Measurements from ENCODE around the gene MRPS34.

MRPS34 gene

DNA sequence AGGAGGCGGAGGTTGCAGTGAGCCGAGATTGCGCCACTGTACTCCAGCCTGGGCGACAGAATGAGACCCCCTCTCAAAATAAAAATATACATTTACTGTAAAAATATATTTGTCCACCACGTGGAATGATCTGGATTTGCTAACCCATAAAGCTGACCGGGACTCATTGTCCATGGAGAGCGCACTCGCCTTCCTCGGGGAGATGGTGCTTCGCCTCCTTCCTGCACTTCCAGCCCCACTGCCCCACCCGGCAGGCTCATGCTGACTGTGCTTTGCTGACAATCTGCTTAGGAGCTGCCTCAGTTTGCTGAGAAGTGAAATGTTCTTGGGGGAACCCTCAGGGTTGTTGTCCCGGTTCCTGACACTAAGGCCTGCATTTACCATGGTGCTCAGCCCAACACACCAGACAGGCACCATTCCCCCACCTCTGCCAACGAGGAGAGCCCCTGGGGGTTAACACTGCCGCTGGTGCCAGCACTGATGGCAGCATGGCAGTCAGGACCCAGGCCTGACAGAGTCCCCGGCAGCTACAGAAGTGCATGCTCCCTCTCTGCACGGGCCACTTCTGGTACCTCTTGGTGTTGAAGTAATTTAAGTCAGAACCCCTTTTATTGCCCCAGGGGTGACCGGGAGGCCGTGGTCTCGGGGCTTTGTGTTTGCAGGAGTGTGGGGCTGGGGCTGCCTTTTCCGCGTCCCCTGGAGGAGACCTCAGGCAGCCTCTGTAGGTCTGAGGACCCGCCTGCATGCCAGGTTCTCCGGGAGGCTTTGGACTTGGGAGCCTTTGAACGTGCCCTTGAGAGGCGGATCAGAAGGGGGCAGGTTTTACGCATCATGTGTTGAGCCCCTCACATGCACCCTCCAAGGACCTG, 12.3 kb upstream of the MRPS34 start:
- DNase-seq: no peak
- intact Hi-C loops (cut with DNase I): no loop called here

DNA sequence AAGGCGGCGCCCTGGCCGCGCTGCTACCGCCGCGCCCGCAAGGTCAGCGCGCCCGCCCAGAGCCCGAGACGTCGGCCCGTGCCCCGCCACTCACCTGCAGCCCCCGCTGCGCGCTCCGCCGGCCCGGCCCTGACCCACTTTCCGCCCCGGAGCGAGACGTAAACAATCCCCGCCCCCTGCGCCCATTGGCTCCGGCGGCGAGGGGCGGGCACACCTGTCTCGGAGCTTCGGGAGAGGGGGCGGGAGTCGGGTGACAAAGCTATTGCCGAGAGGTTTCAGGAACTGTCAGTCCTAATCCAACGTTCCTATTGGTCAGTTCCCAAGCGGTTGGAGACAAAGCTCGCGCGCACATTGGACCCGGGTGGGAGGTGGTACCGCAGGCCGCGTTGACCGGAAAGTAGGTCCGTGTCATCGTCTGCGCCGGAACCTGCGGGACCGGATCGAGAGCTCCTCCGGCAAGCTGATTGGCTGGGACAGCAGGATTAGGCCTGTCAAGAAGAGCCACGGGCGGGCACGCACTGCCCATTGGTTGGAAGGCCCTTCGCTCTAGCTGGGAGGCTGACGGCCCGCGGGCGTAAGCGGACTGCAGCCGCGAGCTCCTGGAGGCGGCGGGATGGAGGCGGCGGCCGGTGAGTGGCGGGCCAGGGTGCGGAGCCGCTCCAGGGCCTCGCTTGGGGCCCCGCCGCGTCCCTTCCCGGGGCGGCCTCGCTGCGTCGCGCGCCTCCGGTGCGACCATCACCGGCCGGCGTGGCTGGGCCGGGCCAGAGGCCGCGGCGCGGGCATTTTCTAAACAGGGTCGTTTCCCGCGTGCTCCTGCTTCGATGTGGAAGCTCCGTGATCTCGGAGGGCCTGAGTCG, 9.7 kb upstream of the MRPS34 start, which contains the start of the genes NUBP2 and SPSB3:
TSS of gene NUBP2 (plus strand) at position 553 of the 857 bp plus-strand sequence. CDS start at position 614, 61 bp downstream.
TSS of gene SPSB3 (minus strand) at position 164 of the 857 bp plus-strand sequence. CDS start 1,088 bp downstream, outside the sequence.
- intact Hi-C loops (cut with DNase I): no loop called here
- peak; percentile 100 for DNase-seq

DNA sequence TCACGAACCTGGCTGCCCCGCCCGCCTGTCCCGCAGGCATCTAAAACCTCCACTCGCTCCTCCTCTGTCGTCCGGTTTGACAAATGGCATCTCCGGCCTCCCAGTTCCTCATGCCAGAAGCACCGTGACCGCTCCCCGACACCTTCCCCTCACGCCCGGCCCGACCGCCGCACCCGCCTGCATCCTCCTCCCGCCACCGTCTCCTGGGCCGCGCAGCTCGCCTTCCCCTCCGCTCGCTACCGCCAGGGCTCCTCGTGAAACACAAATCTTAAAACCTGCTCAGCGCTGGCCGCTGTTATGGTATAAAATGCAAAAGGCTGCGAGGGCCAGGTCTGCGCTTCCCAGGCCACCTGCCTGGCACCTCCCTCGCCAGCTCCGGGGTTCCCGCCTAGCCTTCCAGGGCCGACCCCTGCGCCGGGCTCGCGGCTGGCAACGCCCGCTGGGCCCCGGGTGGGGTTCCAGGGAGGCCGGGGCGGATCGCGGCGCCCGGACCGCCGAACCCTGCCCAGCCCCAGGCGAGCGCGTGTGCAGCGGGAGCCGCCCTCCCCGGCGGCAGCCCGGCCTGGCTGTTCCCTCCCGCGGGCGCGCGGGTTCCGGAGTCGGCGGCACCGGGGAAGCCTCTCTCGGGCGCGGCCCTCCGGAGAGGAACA, 8.9 kb upstream of the MRPS34 start:
- intact Hi-C loops (cut with DNase I): no loop called here
- peak in 2 of 42 donors; percentile 28 to 43 for DNase-seq

DNA sequence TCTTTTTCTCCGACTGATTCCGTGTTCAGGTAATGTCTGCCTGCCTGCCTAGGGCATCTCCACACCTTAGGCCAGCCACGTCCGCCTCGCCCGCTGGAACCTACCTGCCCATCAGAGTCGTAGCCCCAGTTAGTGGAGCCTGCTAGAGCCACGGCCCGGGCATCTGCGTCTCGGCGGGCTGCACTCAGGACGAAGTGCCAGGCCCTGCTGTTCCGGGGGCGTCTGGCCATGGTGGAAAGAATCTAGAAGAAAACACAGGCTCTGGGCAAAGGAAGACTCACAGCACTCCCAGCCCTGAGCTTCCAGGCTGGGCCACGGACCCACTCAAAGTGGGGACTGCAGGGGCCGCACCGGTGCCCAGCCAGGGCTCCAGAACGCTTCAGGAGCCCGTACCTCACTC, 8.3 kb upstream of the MRPS34 start:
- no peak for DNase-seq
- intact Hi-C loops (cut with DNase I): no loop called here

DNA sequence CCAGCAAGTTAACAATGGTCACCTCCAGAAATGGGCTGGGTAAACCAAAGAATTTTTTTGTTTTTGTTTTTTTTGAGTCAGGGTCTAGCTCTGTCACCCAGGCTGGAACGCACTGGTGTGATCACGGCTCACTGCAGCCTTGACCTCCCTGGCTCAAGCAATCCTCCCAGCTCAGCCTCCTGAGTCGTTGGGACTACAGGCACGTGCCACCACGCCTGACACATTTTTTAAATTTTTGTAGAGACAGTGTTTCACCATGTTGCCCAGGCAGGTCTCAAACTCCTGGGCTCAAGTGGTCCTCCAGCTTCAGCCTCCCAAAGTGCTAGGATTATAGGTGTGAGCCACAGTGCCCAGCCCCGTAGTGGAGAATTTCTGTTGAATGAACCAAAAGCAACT, 7.7 kb upstream of the MRPS34 start:
- intact Hi-C loops (cut with DNase I): no loop called here
- no peak for DNase-seq

DNA sequence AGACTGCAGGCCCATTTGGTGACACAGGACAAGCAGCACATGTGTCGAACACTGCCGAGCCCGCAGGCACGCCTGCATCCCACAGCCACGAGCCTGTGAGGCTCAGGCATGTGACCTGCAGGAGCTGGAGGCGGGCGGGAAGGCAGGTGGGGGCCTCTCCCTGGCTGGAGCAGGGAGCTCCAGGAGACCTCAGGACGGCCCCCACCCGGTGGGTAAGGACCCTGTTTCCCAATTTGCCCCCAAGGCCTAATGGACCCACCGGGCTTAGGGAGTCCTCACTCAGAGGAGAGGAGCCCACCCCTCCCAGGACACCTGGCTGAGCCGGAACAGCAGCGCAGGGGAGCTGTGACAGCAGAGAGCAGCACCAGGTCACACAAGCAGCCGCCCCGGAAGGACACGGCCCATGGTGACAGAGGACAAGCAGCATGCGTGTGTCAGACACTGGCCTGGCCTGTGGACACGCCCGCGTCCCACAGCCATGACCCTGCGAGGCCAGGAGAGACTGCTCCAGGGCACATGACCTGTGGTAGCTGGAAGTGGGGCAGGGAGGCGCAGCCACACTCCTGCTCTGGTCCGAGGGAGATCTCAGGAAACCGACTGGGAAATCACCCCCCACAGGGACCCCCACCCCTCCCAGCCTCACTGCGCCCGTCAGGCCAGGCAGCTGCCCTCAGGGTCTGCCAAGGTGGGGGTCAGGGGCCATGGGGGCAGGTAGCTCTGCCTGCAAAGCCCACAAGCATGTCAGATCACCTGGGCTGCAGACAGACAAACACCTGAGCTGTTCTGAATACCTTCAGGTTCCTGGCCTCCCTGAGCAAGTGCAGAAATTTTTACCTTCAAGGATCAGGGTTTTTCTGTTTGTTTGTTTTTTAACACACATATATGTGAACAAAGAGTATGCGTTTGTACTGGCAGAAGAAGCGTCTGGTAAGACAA, 7.1 kb upstream of the MRPS34 start:
- DNase-seq: peak in 13 of 42 donors; percentile 33 to 57 (median 49)
- intact Hi-C loops (cut with DNase I): no loop called here

DNA sequence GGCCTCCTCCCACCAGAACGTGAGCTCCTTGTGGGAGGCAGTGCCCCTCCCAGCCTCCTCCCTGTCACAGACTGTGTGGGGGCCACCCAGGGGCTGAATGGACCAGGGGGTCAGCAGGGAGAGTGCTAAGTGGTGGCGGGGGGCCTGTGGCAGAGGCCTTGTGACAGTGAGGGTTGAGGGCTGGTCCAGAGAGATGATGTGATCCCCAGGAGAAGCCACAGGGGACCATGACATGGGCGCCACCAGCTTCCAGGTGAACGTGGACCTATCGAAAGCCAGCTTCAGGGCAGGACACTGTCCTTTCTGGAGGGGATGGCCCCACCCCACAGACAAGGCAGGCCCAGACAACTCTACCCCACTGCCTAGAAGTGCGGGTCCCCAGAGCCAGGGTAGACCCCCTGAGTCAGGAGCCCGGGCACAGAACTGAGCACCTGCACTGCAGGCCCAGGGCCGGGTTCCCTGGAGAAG, 6.3 kb upstream of the MRPS34 start:
- DNase-seq: no peak
- intact Hi-C loops (cut with DNase I): no loop called here

DNA sequence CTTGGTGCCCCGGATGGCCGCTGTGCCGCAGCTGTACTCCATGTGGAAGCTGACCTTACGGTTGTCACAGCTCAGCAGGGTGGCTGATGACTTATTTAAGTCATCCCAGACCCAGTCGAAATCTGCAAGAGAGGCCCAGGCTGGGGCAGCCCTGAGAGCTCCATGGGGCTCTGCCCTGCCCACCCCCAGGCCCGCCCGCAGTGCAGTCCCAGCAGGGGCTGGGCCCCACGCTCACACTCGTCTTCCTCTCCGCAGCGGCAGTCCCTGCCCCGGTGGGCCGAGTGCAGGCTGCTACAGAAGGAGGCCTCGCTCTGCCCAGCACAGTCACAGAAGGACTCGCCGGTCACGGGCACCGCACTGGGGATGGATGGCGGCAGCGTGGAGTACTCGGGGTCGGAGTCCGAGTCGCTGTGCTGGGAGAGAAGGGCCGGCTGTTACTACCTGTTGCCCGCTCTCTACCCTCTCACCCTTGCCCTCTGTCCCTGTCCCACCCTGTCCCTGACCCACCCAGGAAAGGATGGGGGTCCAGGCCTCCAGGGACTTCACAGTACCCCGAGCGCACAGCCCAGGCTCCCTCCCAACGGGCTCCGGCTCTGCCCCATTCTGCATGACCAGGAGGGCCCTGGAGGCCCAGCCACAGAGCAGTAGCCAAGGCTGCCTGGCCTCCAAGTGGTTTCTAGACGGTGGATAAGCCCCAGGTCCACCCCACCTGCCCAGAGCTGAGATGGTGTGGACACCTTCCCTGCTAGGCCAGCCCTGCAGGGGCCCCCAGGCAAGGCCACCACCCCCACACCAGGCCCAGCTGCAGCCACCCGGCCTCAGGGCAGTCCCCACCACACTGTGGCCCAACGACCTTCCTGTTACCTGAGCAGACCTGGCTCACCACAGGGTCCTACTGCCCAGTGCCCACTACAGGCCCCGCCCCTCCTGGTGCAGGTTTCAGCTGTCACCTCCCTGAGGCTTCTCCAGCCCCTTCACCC, 5.6 kb upstream of the MRPS34 start:
- DNase-seq: no peak
- intact Hi-C loops (cut with DNase I): no loop called here

DNA sequence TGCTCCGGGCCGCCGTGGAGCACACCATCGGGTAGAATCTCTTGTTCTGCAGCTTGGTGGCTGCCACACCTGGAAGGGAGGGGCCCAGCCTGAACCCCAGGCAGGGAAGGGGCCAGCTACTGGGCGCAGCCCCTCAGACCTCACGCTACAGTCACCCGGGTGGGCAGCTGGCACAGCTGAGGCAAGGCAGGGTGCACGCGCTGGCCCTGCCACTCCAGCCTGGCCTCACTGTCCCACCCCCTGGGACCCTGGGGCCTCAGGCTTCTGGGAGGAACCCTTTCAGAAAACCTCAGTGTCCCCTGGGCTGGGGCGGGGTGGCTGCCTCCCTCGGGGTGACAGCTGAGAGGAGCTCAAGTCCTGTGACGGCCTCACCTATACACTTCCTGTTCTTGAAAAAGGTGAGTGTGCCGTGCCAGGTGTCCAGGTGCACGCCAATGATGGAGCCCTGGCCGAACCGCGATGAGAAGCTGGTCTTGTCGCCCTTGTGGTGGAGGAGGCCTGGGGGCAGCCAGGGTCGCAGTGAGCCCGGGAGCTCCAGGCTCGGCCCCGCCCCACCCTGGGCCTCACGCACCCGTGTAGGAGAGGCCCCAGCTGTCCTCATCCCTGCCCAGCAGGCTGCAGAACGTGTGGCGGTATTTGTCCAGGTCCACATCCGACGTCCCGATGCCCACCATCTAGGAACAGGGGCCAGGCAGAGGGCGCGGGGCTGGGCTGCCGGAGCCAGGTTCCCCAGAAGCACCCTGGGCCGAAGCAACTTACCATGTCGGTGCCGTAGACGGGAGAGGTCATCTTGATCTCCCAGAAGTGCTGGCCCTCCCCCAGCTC, 4.7 kb upstream of the MRPS34 start:
- intact Hi-C loops (cut with DNase I): no loop called here
- DNase-seq: no peak

DNA sequence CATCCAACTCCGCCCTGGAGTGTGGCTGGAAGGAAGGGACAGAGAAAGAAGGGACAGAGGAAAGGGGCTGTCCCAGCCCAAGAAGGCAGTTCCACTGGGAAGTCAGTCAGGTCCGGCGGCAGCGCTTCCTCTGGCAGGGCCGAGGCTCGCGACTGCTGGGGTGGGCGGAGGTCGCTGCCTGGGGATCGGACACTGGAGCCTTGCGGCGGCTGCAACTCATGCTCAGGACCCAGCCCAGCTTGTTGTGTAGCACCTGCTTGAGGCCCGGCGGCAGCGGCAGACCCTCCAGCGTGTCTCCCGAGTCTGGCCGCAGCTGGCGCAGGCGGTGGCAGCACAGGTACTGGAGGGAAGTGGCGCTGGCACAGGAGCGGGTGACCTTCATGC, 4.0 kb upstream of the MRPS34 start:
- intact Hi-C loops (cut with DNase I): no loop called here
- DNase-seq: no peak

DNA sequence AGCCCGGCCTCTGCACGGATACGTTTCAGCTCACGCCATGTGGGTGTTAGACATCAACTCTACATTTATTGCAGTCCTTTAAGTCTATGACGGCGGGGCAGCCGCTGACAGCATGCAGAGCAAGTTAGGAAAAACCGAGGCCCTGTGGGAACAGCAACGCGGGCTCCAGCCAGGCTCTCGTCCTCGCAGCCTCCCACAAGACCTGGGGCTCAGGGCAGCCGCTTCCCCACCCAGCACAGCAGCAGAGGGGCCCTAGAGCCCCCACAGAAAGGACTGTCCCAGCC, 3.7 kb upstream of the MRPS34 start:
- intact Hi-C loops (cut with DNase I): no loop called here
- DNase-seq: no peak

DNA sequence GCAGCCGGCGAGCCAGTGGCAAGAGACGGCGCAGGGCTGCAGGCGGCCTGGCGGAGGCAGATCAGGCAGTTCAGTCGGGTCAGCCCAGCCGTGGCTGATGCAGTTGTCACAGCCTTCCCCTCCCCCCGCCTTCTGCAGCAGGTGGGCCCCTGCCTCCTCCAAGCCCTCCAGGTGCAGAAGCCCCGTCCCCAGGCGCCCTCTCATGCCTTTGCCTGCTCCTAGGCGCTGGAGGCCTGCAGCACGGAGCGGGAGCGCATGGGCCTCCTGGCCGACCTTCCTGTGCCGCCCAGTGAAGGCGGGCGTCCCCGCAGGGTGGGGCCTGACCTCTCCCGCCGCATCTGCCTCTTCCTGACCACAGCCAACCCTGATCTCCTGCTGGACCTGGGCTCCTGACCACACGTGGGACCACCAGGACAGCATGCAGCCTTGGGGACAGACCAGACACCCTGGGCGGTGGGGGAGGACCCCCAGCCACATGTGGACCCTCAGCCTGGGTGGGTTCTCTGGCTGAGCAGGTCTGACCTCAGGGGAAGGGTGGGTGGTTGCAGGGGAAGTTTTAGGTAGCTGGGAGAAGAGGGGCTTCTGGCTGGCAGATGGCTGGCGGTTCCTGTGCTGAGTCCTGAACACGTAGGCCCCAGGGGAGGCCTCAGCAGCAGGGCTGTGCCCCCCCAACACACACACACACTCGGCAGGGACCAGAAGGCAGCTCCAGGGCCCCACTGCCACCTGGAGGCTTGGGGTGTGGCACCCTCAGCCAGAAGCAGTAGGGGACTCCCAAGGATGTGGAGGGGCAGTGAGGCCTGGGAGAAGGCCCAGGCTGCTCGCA, 3.1 kb upstream of the MRPS34 start:
- no peak for DNase-seq

DNA sequence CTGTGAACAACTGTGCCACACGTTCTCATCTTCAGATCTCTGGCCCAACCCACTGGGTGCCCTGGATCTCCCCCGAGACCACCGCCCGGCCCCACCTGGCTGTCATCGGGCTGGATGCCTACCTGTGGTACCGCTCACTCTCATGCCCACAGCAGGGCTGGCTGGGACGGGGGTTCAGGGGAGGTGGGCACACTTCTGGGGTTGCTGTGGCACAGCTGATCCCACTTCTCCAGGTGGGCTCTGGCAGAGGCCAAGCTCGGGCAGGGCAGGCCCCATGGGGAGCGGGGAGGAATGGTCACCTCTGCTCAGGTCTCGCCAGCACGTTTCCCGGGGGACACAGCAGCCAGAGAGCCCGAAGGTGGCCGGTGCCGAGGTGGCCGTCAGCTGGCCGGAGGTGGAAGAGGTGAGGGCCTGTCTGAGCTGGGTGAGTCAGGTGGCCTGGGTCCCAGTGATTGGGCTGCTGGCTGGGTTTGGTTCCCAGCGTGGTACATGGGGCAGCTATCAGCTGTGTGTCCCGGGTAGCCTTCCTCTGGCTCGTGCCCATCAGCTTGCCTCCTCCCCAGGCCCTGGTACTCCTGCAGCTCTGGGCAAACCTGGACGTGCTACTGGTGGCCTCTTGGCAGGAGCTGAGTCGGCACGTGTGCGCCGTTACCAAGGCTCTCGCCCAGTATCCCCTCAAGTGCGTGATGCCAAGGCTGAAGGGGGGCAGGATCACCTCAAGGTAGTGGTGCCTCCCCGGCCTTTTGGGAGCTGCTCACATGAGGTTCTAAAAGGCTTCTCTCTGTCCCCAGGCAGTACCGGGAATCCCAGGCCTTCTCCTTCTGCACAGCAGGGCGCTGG, 2.3 kb upstream of the MRPS34 start:
- no peak for DNase-seq
- intact Hi-C loops (cut with DNase I): no loop called here

More for the DNA sequence above, 3.1 kb upstream of the MRPS34 start:
- intact Hi-C loops (cut with DNase I): no loop called here

DNA sequence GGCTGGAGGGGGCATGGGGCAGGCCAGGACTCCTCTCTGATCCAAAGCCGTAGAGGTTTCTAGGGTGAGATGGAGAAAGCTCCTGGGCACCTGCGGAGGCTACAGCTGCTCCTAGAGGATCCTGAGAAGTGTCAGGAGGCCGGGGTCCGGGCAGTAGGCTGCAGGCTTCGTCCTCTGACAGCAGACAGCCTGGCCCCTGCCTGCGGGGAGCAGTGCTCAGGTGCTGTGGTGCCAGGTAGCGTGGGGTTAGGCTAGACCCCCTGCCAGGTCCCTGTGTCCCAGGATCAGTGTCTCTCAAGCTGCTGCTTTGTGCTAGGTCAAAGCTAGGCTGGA, 1.5 kb upstream of the MRPS34 start:
- intact Hi-C loops (cut with DNase I): no loop called here
- DNase-seq: no peak
